ENCODE measurements around the gene JMJD1C.

GRCh38 chr10:63297941-63298340 lies 167.8 kb downstream of the JMJD1C start:
- TF ChIP-seq CTCF (conservative IDR thresholded peaks at IDR 0.05) (no peak), ZFX (IDR thresholded peaks at IDR 0.05) (no peak)

Data from C4-2B (cell line).